Panc1 (cell line): ENCODE results near the gene REPIN1. TPM values are rescaled to one million over a fixed set of nuclear protein-coding genes. Genes with fewer than 3 reads are reported as not detected.

Source experiments
- ATAC-seq: fragments of 200-7000 bp; cut with Tn5 transposase; 2 replicates; pipeline ENCODE4 v1.9.1; 2020; ENCODE audit warnings: mild to moderate bottlenecking, moderate library complexity
- BruUV-seq: library from RNA; stranded (reverse); fragments of 400-500 nt; replicated peaks from 2 replicates; lab custom pipeline; 2021; lab: Mats Ljungman, UMichigan
- CTCF ChIA-PET: fragments of 300-600 bp; sonication (Branson Sonifier 250); formaldehyde crosslinking; loops from one replicate; lab custom pipeline; 2022; ENCODE audit warnings: antibody characterized with exemption; lab: Charles Lee
- POLR2A ChIA-PET: fragments of 300-600 bp; sonication (Branson Sonifier 250); formaldehyde crosslinking; loops from one replicate; lab custom pipeline; 2022; ENCODE audit warnings: antibody characterized with exemption; lab: Charles Lee
- DNase-seq: peaks from one replicate; pipeline ENCODE4 v3.0.0-alpha.2; 2010; ENCODE audit warnings: low read depth, low spot score
- H3K27ac ChIP-seq: 2 replicates; pipeline ENCODE4 v1.5.1; 2011; ENCODE audit warnings: mild to moderate bottlenecking, low read length, inconsistent platforms
- H3K27me3 ChIP-seq: fragments of 200-500 bp; sonication (Bioruptor generic); 2 replicates; pipeline ENCODE4 v1.6.0; 2014; ENCODE audit warnings: low read length, inconsistent platforms; ENCODE audit not compliant: control insufficient read depth, insufficient read depth
- H3K36me3 ChIP-seq: fragments of 200-500 bp; sonication (Bioruptor generic); 2 replicates; pipeline ENCODE4 v1.5.1; 2014; ENCODE audit warnings: inconsistent platforms, mild to moderate bottlenecking, low read length, moderate library complexity; ENCODE audit not compliant: control insufficient read depth, insufficient read depth
- H3K4me1 ChIP-seq: 2 replicates; pipeline ENCODE4 v1.5.1; 2011; ENCODE audit warnings: inconsistent platforms, mild to moderate bottlenecking, low read length, moderate library complexity; ENCODE audit not compliant: control insufficient read depth, insufficient read depth
- H3K4me3 ChIP-seq, 2 experiments: 2 replicates each; pipeline ENCODE4 v1.5.1; 2011 to 2012; ENCODE audit warnings: low read depth in 2 of 2, low read length in 2 of 2, mild to moderate bottlenecking in 2 of 2, inconsistent platforms in 1 of 2, moderate library complexity in 1 of 2
- H3K9me3 ChIP-seq: fragments of 200-500 bp; sonication (Bioruptor generic); 2 replicates; pipeline ENCODE4 v1.5.1; 2014; ENCODE audit warnings: low read depth, mild to moderate bottlenecking, inconsistent platforms, low read length, moderate library complexity; ENCODE audit not compliant: control insufficient read depth, insufficient read depth
- POLR2AphosphoS5 ChIP-seq: IDR thresholded peaks from 2 replicates; pipeline ENCODE4 v1.6.1; 2012; ENCODE audit warnings: mild to moderate bottlenecking, low read depth, low read length, moderate library complexity
- SIN3A ChIP-seq: IDR thresholded peaks from 2 replicates; pipeline ENCODE4 v1.6.1; 2012; ENCODE audit warnings: low read depth, mild to moderate bottlenecking, low read length, moderate library complexity, borderline replicate concordance; ENCODE audit not compliant: insufficient read depth
- TCF7L2 ChIP-seq: IDR thresholded peaks from 2 replicates; pipeline ENCODE4 v1.6.1; 2011; ENCODE audit warnings: mild to moderate bottlenecking, low read depth, low read length, inconsistent platforms
- in situ Hi-C: cut with HindIII; loops from 2 replicates; pipeline ENCODE4 v1.10.0; 2016; ENCODE audit warnings: low sequenced_read_pairs, low pct_unique_long_range_greater_than_20kb
- intact Hi-C: fragments of 100-400 bp; cut with micrococcal nuclease; formaldehyde crosslinking; loops from one replicate; pipeline ENCODE4 v1.10.0; 2022; ENCODE audit not compliant: unreplicated experiment
- total RNA-seq: library from RNA; stranded (reverse); gene quantifications from one replicate; pipeline ENCODE4 v1.2.1, GENCODE V29; 2021; ENCODE audit not compliant: unreplicated experiment
- TF ChIP-seq, protein P1 (sequence below), 2 experiments: IDR thresholded peaks; 2 replicates each; pipeline ENCODE4 v1.6.1; 2011 to 2012; ENCODE audit warnings: low read depth in 2 of 2, control low read depth in 1 of 2, low read length in 1 of 2, mild to moderate bottlenecking in 1 of 2, moderate library complexity in 1 of 2; ENCODE audit not compliant: insufficient read depth in 1 of 2
- TF ChIP-seq, protein P2 (sequence below): fragments of 450-650 bp; IDR thresholded peaks from 2 replicates; pipeline ENCODE4 v1.5.1; 2017; ENCODE audit warnings: mild to moderate bottlenecking

The REPIN1 gene
- total RNA-seq, 1 experiment from 2014 or later: 209 TPM

DNA sequence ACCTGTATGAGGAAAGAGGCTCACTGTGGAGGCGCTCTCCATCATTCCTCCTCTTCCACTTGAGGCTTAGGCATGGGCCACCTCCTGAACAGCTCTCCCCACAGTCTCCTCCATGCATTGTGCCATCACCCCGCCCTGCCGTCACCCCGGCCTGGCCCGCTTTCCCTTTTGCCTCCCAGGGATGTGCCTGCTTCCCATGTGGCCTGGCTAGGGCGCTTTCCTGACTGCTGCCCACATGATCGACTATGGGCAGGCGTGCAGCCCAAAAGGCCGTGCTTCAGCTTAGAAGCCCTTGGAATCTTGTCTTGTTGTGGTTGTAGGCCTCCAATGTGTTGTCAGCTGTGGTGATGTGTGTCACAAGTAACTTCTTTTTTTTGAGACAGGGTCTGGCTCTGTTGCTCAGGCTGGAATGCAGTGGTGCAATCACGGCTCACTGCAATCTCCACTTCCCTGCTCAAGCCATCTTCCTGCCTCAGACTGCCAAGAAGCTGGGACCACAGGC lies 43.5 kb upstream of the REPIN1 start:
- Histone ChIP-seq H3K36me3 (no peaks in the 10 kb centered on the region), H3K4me1 (peaks cover 26% of the 10 kb centered on the region), H3K9me3 (no peaks in the 10 kb centered on the region), H3K27me3 (no peaks in the 10 kb centered on the region), H3K4me3 (no peak overlapping the region), H3K27ac (no peak overlapping the region; the same call in 1 of the 2 replicates)
- POLR2A ChIA-PET: no interaction called here
- CTCF ChIA-PET: no interaction called here
- BruUV-seq: no TSS peak
- DNase-seq (no peak), ATAC-seq (no peak)
- in situ Hi-C loops (no loop called here), intact Hi-C loops (no loop called here)
- TF ChIP-seq, protein P1, sequence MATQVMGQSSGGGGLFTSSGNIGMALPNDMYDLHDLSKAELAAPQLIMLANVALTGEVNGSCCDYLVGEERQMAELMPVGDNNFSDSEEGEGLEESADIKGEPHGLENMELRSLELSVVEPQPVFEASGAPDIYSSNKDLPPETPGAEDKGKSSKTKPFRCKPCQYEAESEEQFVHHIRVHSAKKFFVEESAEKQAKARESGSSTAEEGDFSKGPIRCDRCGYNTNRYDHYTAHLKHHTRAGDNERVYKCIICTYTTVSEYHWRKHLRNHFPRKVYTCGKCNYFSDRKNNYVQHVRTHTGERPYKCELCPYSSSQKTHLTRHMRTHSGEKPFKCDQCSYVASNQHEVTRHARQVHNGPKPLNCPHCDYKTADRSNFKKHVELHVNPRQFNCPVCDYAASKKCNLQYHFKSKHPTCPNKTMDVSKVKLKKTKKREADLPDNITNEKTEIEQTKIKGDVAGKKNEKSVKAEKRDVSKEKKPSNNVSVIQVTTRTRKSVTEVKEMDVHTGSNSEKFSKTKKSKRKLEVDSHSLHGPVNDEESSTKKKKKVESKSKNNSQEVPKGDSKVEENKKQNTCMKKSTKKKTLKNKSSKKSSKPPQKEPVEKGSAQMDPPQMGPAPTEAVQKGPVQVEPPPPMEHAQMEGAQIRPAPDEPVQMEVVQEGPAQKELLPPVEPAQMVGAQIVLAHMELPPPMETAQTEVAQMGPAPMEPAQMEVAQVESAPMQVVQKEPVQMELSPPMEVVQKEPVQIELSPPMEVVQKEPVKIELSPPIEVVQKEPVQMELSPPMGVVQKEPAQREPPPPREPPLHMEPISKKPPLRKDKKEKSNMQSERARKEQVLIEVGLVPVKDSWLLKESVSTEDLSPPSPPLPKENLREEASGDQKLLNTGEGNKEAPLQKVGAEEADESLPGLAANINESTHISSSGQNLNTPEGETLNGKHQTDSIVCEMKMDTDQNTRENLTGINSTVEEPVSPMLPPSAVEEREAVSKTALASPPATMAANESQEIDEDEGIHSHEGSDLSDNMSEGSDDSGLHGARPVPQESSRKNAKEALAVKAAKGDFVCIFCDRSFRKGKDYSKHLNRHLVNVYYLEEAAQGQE (IDR thresholded peaks at IDR 0.05; ENCODE audit: insufficient read depth in 1 of 2, low read depth in 2 of 2, low read length in 1 of 2): no peak
- TF ChIP-seq, protein P2, sequence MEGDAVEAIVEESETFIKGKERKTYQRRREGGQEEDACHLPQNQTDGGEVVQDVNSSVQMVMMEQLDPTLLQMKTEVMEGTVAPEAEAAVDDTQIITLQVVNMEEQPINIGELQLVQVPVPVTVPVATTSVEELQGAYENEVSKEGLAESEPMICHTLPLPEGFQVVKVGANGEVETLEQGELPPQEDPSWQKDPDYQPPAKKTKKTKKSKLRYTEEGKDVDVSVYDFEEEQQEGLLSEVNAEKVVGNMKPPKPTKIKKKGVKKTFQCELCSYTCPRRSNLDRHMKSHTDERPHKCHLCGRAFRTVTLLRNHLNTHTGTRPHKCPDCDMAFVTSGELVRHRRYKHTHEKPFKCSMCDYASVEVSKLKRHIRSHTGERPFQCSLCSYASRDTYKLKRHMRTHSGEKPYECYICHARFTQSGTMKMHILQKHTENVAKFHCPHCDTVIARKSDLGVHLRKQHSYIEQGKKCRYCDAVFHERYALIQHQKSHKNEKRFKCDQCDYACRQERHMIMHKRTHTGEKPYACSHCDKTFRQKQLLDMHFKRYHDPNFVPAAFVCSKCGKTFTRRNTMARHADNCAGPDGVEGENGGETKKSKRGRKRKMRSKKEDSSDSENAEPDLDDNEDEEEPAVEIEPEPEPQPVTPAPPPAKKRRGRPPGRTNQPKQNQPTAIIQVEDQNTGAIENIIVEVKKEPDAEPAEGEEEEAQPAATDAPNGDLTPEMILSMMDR: no peak
- TF ChIP-seq SIN3A: no peak
- no peak for TF ChIP-seq TCF7L2
- TF ChIP-seq POLR2AphosphoS5: no peak

DNA sequence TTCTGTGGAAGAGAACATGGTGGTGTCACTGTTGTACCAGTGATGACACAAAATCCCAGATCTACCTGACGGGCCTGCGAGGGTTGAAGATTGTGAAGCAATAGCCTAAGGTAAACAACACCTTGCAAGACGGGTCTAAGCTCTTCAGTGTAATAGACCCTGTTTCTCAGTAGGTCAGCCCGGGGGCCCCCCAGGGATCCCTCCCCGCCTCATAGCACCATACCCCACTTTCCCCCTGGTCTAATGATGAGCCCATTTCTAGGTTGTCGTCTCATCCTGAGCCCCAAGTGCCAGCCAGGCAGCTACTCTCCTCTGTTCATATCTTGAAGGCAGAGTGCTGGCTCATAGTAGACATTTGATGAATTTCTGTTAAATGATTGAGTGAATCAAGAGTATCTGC lies 42.7 kb upstream of the REPIN1 start:
- H3K27me3 ChIP-seq: no peaks in the 10 kb centered on the region
- in situ Hi-C loops: no loop called here
- H3K9me3 ChIP-seq: no peaks in the 10 kb centered on the region
- CTCF ChIA-PET: no interaction called here
- POLR2A ChIA-PET: interaction anchor here (0.7 kb wide), 1 partner anchor 76 kb away, joined by 16 read pairs; no protein-coding TSS in a partner anchor
- H3K27ac ChIP-seq: no peak overlapping the region
- intact Hi-C loops: no loop called here
- ATAC-seq (no peak), DNase-seq (no peak)
- no peak overlapping the region for H3K4me3 ChIP-seq
- BruUV-seq: no TSS peak
- H3K36me3 ChIP-seq: no peaks in the 10 kb centered on the region
- TF ChIP-seq SIN3A: no peak
- TF ChIP-seq, protein P2: no peak
- TF ChIP-seq, protein P1 (IDR thresholded peaks at IDR 0.05; ENCODE audit: insufficient read depth in 1 of 2, low read depth in 2 of 2, low read length in 1 of 2): no peak
- TF ChIP-seq TCF7L2: no peak
- TF ChIP-seq POLR2AphosphoS5: no peak
- H3K4me1 ChIP-seq: peaks cover 24% of the 10 kb centered on the region
